HG02943 (cell line): Measurements from ENCODE around the gene PRLH.
"Not testable (repeated sequence)": the region's sequence is repeated elsewhere in the genome, so short reads cannot be mapped to it uniquely, and the experiment has no call there.

ENCODE experiments used
- ATAC-seq: cut with Tn5 transposase; IDR thresholded peaks from one replicate; pipeline ENCODE4 v1.9.1; 2021; ENCODE audit warnings: mild to moderate bottlenecking, low read depth, moderate library complexity; ENCODE audit not compliant: unreplicated experiment

The PRLH gene

DNA sequence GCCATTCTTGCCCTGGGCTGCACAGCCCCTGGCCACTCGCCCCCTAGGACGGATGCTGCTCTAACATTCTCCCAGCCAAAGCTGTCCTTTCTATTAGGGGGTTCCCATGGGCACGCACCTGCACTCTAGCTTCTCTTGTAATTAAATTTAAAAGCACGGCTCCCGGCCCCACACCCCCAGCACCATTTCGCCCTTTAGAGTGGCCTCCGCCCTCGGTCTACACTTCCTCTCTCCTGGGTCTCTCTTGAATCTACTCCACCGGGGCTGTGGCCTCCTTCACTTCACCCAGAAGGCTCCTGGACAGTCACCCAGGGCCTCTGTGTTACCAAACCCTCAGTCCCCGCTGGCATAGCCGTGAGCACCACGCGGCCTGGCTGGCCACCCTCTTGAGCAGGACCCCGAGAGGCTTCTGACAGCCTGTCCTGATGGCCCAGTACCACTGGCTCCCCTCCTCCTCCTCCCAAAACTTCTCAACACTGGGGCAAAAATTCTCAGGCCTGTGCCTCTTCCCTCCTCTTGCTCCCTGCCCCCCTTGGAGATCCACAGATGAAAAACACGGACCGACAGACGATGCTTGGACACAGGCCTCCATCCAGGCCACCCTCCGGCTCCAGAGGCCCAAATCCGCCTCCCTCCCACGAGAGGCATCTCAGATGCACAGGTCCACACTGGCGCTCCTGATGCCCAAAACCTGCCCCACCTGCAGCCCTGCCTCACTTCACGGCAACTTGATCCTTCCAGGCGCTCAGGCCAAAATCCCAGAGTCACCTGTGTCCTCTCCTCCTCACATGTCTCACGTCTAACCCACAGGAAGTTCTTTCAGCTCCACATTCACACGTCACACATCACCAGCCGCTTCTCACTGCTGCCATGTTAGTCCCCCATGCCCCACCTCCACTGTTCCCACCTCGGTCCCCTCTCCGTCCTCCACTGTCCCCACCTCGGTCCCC, 31.1 kb downstream of the PRLH start:
- ATAC-seq: no peak

DNA sequence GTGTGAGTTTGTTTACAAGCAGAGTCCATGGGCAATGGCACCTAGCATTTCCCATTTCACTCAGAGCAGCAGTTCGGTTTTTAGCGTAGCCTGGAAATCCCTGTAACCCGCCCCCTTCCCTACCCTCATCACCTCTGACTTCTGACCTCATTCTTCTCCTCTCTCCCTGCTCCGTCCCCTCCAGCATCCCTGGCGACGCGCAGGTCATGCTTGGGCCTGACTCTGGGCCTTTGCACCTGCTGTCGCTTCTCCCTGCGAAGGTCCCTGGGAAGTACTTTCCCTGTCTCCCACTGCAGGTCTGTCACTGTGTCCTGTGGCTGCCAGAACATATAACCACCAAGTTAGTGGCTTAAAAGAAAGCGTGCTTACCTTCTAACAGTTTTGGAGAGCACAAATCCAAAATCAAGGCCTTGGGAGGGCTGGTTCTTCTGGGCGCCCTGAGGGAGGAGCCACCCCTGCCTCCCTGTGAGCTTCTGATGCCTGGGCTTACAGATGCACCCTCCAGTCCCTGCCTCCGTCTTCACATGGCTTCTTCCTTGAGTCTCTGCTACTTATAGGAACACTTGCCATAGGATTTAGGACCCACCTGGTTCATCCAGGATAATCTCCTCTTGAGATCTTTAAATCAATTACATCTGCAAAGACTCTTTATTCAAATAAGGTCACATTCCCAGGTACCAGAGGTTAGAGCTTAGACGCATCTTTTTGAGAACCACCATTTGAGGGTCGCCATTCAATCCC, 32.3 kb downstream of the PRLH start:
- no peak for ATAC-seq

DNA sequence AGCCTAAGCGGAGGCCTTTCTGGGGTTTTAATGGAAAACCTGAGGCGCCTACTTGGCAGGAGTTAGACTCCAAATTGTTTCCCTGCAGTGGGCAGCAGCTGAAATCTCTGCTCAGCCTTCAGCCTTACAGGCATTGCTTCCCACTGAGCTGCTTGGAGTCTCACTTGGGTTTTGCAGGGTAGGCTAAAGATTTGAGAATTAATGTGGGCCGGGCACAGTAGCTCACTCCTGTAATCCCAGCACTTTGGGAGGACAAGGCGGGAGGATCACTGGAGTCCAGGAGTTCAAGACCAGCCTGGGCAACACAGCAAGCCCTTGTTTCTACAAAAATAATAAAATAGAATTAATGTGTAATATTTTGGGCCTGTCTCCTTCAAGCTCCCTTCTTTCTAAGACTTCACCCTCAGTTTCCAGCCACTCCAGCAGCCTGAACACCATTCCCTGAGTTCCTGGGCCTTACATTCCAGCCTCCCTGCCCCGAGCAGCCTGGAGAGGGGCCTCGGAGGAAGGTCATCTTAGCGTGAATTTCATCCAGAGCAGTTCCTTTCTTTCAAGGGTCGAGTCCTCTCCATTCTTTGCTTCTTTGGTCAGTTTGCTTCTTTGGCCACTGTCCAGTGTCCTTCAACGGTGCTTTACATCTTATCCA, 33.2 kb downstream of the PRLH start:
- ATAC-seq: no peak

DNA sequence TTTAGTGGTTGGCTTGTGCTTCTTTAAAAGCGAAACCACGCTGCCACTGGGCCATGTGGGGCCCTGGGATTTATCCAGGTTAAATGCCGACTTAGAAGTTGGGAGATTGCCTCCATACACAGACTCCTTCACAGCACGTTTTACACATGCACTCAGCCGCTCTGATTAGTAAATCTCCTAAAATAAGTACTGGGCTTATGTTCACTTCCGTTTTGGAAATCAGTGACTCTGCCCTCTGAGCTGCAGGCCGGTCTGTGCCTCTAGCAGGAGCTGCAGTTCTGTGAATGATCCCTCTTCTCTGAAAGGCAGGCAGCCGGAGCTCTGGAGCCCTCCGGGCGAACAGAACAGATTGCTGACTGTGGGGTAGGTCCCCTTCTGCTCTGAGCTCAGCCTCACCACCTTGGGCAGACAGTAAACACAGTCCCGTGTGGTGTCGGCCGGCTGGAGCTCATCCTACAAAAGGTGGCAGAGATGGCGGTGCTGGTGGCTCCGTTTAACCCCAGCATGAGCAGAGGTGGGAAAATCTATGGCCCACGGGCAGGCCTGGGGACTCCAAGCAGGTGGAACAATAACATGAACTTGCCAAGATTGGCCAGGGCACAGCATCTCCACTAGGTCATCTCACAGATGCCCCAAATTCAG, 34.0 kb downstream of the PRLH start:
- ATAC-seq: no peak

DNA sequence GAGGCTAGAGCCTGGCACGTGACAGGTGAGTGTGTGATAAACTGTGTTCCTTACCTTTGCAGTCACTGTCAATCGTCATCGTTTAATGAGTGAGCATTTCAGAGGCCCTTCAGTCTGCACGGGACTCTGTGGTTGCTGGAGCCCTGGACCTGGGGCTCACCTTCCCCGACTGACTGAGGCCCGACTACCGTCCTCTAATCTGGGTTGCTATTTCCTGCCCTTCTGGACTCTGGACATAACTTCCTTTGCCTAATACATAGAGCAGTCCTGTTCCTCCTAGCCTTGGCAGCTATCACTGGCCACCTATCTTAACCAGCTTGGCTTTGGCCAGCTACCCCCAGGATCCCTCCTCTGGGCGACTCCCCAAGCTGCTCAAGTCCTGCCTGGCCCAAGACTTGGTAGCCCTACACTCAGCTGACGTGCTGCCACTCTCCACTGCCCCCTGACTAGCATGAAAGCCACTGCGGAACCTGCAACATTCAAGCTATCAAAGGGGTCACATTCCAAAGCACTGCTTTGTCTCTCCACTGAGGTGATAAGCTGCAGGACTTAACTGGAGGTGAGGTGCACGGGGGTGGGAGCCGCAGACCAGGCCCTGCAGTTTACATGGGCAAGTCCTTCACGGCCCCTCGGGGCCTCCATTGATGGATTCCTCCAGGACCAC, 35.2 kb downstream of the PRLH start:
- ATAC-seq: no peak

DNA sequence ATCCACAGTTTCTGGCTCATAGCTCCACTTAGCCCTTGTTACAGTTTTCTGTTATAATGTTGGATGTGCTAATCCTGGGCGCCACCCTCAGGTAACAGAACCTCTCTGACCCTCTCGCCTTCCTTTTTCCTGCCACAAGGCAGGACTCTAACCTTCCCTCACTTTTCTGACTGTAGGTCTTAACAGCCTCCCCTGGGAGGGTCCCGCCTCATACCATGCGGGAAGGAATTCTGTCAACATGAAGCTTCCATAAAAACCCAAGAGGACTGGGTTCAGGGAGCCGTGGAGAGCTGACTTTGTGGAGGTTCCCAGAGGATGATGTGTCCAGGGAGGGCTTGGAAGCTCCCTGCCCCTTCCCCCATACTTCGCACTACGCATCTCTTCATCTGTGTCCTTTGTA, 36.0 kb downstream of the PRLH start:
- no peak for ATAC-seq

DNA sequence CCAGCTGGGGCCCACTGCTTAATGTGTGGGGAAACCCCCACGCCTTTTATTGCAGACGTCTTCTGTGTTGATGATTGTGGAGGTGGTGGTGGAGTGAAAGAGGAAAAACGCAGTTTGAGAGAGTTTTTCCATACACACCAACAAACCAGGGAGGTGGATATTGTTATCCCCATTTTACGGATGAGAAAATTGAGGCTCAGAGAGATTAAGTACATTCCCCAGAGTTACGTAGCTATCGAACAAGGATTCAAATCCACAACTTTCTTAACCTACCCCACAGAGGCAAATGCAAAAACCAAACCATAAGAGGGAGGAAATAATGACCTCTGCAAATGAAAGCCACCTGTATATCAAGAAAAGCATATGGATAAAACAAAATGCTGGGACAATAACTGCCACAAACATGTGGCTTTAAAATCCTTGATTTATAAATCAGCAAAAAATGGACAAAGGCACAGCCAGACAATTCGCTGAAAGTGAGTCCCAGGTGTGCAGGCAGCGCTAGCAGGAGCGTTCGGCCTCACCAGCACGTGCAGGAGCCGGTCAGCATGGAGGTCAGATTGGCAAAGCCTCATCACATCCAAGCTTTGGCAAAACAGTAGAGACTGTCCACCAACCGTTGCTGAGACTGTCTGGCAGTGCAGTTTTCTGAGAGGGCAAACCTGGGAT, 36.8 kb downstream of the PRLH start:
- ATAC-seq: no peak

DNA sequence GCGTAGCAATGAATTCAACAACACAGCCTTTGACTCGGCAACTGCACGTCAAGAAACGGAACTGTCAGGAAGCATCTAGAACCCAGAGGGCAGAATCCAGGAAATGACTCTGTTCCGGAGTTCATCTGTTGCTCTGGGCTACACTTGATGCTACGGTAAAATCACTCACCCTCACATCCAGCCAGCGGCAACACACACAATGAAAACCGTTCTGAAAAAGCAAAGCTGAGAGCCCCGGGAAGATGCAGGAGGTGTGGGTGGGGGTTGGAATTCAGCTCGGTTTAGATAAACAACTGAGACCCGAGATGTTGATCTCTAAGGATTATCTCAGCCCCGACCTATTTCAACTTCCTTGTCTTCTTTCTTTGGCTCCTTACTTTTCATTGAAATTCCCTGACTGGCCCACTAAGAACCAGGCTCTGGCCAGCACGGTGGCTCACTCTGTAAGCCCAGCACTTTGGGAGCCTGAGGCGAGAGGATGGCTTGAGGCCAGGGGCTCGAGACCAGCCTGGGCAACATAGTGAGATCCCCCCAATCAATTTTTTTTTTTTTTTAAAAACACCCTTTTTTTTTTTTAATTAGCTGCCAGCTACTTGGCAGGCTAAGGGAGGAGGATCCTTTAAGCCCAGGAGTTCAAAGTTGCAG, 37.5 kb downstream of the PRLH start:
- no peak for ATAC-seq

DNA sequence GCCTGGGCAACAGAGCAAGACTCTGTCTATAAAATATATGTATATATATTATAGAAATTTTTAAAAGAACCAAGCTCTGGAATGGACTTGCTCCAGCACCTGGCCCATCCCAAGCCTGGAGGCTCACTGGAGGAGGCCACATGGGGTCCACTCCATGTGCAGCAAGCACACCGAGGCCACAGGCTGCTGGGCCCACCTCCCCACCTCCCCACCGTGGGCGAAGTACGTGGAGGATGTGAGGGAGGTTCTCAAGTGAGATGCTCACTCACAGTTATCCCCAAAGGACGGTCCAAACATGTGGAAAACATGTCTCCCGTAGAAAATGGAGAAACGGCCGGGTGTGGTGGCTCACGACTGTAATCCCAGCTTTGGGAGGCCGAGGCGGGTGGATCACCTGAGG, 38.0 kb downstream of the PRLH start:
- ATAC-seq: no peak

DNA sequence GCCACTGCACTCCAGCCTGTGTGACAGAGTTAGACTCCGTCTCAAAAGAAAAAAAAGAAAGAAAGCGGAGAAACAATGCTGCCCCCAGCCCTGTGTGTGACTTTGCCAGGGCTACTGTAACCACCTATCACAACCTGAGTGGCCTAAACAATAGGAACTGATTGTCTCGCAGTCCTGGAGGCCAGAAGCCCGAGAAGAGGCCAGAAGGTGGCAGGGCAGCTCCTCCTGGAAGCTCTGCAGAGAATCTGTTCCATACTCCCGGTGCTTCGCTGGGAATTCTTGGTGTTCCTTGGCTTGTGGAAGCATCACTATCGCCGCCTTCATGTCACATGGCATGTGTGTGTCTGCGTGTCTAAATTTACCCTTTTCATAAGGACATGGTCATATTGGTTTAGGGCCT, 38.6 kb downstream of the PRLH start:
- ATAC-seq: no peak

DNA sequence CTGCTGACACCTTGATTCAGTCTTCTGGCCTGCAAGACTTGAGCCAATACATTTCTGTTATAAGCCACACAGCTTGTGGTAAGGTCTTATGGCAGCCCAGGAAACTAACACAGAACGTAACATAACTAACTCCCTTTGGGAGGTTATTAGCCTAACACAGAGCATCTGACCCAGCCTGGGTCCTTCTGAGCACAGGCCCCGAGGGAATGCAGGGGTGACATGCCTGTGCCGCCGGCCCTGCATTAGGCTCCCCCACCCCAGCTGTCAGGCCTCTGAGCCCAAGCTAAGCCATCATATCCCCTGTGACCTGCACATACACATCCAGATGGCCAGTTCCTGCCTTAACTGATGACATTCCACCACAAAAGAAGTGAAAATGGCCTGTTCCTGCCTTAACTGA, 40.1 kb downstream of the PRLH start:
- not testable (repeated sequence) for ATAC-seq

DNA sequence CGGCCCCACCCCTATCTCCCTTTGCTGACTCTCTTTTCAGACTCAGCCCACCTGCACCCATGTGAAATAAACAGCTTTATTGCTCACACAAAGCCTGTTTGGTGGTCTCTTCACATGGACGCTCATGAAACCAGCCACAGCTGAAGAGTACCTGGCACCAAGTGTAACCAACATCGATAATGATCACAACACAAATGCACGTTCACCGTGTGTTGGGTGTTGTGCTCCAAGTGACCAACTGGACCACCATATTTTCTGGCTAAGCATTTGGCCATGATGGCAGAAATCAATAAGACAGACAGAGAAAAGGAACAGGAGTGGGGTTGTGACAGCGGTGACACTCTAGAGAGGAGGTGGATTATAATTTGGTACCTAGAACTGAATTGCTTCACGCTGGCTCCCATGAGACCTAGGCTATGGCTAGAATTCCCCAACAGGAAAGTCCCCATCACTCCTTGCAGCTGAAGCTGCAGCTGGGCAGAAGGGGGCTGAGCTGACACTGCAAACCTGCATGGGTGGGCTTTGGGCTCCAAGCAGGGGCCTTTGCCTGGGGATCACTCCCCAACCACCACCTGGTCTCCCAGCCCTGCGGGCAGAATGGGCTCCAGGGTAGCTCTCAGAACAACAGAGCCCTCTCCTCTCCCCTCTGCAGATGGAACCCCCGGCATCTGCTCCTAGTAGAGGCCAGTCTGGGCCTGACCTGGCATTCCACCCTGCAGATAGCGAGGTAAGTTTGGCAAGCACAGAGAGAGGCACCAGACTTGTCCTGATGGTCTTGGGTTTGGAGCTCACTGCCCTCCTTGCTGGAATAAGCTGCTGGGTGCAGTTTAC, 46.4 kb downstream of the PRLH start:
- no peak for ATAC-seq

DNA sequence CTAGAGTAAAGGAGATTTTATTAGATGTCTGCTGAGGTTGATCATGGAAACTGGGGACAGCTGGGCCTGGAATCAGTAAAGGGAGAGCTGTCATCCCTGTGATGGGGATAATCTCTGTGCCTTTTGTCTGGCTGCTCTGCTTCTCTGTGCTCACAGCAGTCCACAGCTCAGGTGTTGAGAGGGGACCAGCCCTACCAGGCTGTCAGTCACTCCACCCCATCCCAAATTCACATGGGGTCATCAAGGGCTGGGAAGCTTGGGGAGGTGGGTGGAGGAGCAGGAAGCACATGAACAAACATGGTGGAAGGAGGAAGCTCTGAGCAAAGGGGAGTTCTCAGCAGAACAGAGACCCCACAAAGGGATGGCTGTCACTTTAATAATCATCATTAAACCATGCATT, 47.3 kb downstream of the PRLH start:
- no peak for ATAC-seq

DNA sequence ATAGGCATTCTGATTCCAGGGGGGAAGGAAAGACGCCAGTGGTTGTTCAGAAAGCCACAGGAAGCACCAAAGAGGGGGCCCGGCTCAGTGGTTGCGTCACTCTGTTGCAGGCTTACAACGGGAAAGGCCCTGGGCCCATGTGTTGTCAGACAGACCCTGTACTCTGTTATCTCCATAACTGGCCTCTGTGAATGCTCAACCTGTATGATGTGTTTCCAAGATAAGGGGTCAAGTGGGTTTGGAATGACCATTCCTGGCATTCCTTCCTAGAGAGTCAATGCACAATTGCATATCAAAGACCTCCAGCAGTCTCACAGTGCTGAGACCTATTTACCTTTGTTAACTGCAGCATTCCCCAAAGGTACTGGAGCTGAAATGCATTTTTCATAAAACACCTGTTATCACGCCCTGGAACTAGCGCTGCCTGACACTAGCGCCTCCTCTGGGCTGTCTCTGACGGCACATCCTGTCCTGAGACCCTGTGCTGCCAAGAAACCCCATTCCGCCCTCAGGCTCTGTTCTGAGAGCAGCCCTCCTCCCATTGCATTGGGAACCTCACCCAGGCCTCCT, 47.9 kb downstream of the PRLH start:
- ATAC-seq: no peak

DNA sequence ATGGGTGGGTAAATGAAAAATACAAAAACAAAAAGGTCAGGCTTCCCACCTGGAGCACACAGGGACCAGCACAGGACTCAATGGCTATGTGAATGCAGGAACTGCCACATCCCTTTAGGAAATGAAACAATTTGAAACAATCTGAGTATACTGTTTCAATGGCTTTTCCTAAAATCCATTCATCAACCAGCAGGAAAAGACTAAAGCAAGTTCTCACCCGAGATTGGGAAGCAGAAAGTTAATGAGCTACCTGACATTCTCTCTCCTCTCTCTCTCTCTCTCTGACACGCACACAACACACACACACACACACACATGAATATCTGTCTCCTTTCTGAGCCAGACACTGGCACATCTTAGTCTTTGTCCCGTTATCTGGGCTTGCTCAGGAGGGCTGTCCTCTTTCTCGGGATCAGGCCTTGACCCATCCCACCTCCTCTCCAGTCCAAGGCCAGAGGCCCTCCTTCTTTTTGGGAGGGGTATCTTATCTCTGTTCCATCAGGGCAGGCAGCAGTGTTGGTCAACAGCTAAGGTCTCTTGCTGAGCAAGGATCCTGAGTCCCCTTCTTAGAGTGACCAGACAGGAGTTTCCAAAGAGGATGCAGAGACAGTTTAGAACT, 49.4 kb downstream of the PRLH start:
- no peak for ATAC-seq

DNA sequence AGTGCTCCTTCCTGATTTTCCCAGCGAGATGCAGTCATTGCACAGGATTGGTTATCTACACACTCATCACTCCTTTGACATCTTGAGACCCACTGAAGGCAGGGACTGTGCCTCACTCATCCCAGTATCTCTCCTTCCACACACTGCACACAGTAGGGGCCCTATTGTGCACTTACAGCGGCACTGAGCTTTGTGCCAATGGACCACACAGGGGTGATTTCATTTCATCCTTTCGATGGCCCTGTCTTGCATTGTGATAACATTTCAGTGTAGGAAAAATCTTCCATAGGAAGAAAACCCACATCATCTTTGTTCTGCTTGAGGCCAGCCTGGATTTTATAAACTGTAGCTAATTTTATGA, 50.0 kb downstream of the PRLH start:
- no peak for ATAC-seq
